GM19372 (cell line): ENCODE results near the gene GAMT.

ENCODE experiments used
- ATAC-seq: cut with Tn5 transposase; IDR thresholded peaks from one replicate; pipeline ENCODE4 v1.9.1; 2021; ENCODE audit warnings: mild to moderate bottlenecking, low read depth, moderate library complexity; ENCODE audit not compliant: unreplicated experiment

Gene GAMT

GRCh38 chr19:1387684-1388636 lies 13.4 kb downstream of the GAMT start:
- no peak for ATAC-seq

GRCh38 chr19:1386945-1387683 lies 14.2 kb downstream of the GAMT start:
- ATAC-seq, result no peak

GRCh38 chr19:1385816-1386215 lies 15.5 kb downstream of the GAMT start:
- ATAC-seq, result no peak

- ATAC-seq, result no peak
Measured at GRCh38 chr19:1384478-1385110, 16.7 kb downstream of the GAMT start.

GRCh38 chr19:1384085-1384462 lies 17.3 kb downstream of the GAMT start:
- ATAC-seq, result peak; percentile 8

- ATAC-seq, result peak; percentile 77
Measured at GRCh38 chr19:1383312-1384084, 17.8 kb downstream of the GAMT start, which contains the start of gene NDUFS7. NDUFS7 (plus strand) TSS chr19:1383907; CDS start chr19:1383927, 20 bp downstream.

GRCh38 chr19:1383017-1383311 lies 18.4 kb downstream of the GAMT start:
- no peak for ATAC-seq

- ATAC-seq, result no peak
Measured at GRCh38 chr19:1382250-1382649, 19.1 kb downstream of the GAMT start.

GRCh38 chr19:1379961-1380489 lies 21.3 kb downstream of the GAMT start:
- no peak for ATAC-seq

GRCh38 chr19:1379126-1379905 lies 22.0 kb downstream of the GAMT start:
- ATAC-seq, result no peak

- no peak for ATAC-seq
Measured at GRCh38 chr19:1377965-1378785, 23.2 kb downstream of the GAMT start.

GRCh38 chr19:1377176-1377964 lies 24.0 kb downstream of the GAMT start:
- no peak for ATAC-seq

GRCh38 chr19:1376415-1376805 lies 24.9 kb downstream of the GAMT start:
- ATAC-seq, result no peak

- ATAC-seq, result no peak
Measured at GRCh38 chr19:1374250-1374577, 27.1 kb downstream of the GAMT start.

- ATAC-seq, result no peak
Measured at GRCh38 chr19:1373534-1374249, 27.6 kb downstream of the GAMT start.

GRCh38 chr19:1373042-1373533 lies 28.3 kb downstream of the GAMT start:
- ATAC-seq, result no peak
